Upper lobe of right lung (tissue), 1 donor: ENCODE measurements around the gene EIPR1. TPM values are rescaled to one million over a fixed set of nuclear protein-coding genes. Genes with fewer than 3 reads are reported as not detected.
A peak's percentile ranks its signal among the peaks of the same experiment; 100 is the strongest.

Source experiments
- ATAC-seq: fragments of 200-7000 bp; cut with Tn5 transposase; one replicate; pipeline ENCODE4 v1.9.1; 2020; ENCODE audit warnings: mild to moderate bottlenecking, moderate library complexity
- DNase-seq: peaks from one replicate; pipeline ENCODE4 v3.0.0-alpha.2; 2020
- H3K27ac ChIP-seq: fragments of 200-600 bp; one replicate; pipeline ENCODE4 v1.8.0; 2022
- H3K27me3 ChIP-seq: fragments of 200-600 bp; one replicate; pipeline ENCODE4 v1.8.0; 2022; ENCODE audit warnings: mild to moderate bottlenecking
- H3K36me3 ChIP-seq: fragments of 200-600 bp; one replicate; pipeline ENCODE4 v1.8.0; 2022
- H3K4me1 ChIP-seq: fragments of 200-600 bp; one replicate; pipeline ENCODE4 v1.8.0; 2022
- H3K4me3 ChIP-seq: fragments of 200-600 bp; one replicate; pipeline ENCODE4 v1.8.0; 2022; ENCODE audit warnings: mild to moderate bottlenecking
- H3K9me3 ChIP-seq: fragments of 200-600 bp; one replicate; pipeline ENCODE4 v1.8.0; 2022
- CTCF ChIP-seq: fragments of 200-600 bp; IDR thresholded peaks from one replicate; pipeline ENCODE4 v1.8.0; 2022; ENCODE audit warnings: antibody characterized with exemption
- intact Hi-C: fragments of 100-400 bp; cut with DNase I; formaldehyde crosslinking; loops from one replicate; pipeline ENCODE4 v1.11.0; 2022
- total RNA-seq: library from RNA; stranded (reverse); fragmentation: NEBNext Ultra II Directional; extraction: Animal tissue kit (Norgen Biotek cat#: 25700); gene quantifications from one replicate; pipeline ENCODE4 v1.2.1, GENCODE V29; 2021
- donor health status: DM: no; HTN: yes; CAD: no; lungs with severe emphysema.

Gene EIPR1
- total RNA-seq, 1 donor from 2014 or later, result 16.6 TPM

- H3K4me1 ChIP-seq, result no peaks in the 10 kb centered on the region
- no peaks in the 10 kb centered on the region for H3K36me3 ChIP-seq
- no peak for TF ChIP-seq CTCF
- ATAC-seq (peak; percentile 10), DNase-seq (no peak)
- H3K4me3 ChIP-seq, result no peak overlapping the region
- no peak overlapping the region for H3K27ac ChIP-seq
- no peaks in the 10 kb centered on the region for H3K27me3 ChIP-seq
- H3K9me3 ChIP-seq, result no peaks in the 10 kb centered on the region
- intact Hi-C loops, result no loop called here
Measured at GRCh38 chr2:3311601-3312000, 66.0 kb downstream of the EIPR1 start.

DNA sequence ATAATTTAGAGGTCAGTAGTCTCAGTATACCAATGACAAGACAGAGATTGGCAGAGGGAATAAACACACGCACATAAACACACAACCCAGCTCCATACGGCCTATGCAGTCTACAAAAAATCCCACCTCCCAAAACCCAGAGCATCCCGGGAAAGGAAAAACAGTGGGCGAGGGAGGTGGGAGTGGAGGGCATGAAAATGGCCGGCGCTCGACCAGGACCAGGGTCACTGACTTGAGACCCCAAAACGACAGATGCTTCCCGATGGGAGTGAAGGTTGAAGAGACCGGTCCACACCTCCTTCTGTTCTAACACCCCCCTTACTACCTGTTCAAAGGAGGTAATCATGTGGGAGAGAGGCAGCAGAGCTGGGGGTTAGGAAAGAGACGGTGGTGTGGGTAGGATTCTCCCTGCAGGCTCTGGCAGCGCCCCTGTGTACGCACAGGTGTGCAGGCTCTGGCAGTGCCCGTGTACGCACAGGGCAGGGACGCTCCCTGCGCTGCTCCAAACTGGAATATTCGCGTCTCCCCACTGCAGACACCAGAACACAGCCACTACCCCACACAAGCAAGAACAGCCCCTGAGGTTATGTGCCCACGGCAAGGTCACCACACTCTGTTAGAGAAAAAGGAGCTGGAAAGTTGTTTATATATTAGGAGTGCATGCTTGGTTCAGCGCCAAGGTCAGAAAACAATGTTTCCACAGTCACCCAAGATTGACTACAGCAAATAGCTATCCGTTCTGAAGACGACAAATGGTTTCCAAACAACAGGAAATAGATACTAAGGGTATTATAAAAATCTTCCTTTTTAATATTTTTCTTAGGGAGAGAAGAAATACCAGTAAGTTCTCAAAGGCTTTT lies 67.9 kb downstream of the EIPR1 start:
- Histone ChIP-seq H3K27me3 (no peaks in the 10 kb centered on the region), H3K27ac (no peak overlapping the region), H3K36me3 (no peaks in the 10 kb centered on the region), H3K4me1 (no peaks in the 10 kb centered on the region), H3K9me3 (no peaks in the 10 kb centered on the region), H3K4me3 (no peak overlapping the region)
- intact Hi-C loops, result no loop called here
- ATAC-seq (no peak), DNase-seq (no peak)
- TF ChIP-seq CTCF, result no peak

GRCh38 chr2:3307901-3308300 lies 69.7 kb downstream of the EIPR1 start:
- no peak overlapping the region for H3K4me3 ChIP-seq
- DNase-seq (no peak), ATAC-seq (no peak)
- H3K27me3 ChIP-seq, result no peaks in the 10 kb centered on the region
- no peak for TF ChIP-seq CTCF
- intact Hi-C loops, result no loop called here
- no peaks in the 10 kb centered on the region for H3K4me1 ChIP-seq
- H3K36me3 ChIP-seq, result no peaks in the 10 kb centered on the region
- no peaks in the 10 kb centered on the region for H3K9me3 ChIP-seq
- no peak overlapping the region for H3K27ac ChIP-seq

DNA sequence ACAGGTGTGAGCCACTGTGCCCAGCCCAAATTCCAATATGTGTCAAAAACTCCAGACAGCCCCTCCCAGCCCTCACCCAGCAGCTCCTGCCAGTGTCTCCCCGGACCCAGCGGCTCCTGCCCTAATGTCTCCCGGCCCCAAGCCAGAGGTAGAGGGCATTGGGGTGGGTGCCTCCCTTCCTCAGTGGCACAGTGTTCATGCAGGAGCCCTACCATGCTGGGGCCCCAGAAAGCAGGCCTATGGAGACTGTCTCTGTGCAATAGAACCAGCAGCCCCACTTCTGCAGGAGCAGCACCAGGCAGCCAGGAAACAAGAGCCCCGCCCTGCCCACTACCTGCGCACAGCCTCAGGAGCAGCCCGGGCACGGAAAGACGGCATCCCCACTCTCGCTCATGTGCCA lies 70.4 kb downstream of the EIPR1 start:
- intact Hi-C loops, result no loop called here
- no peaks in the 10 kb centered on the region for H3K27me3 ChIP-seq
- H3K4me3 ChIP-seq, result no peak overlapping the region
- no peaks in the 10 kb centered on the region for H3K36me3 ChIP-seq
- ATAC-seq (no peak), DNase-seq (no peak)
- H3K9me3 ChIP-seq, result no peaks in the 10 kb centered on the region
- TF ChIP-seq CTCF, result no peak
- no peaks in the 10 kb centered on the region for H3K4me1 ChIP-seq
- no peak overlapping the region for H3K27ac ChIP-seq

GRCh38 chr2:3305952-3306351 lies 71.7 kb downstream of the EIPR1 start:
- ATAC-seq (peak; percentile 32), DNase-seq (no peak)
- Histone ChIP-seq H3K4me3 (no peak overlapping the region), H3K4me1 (no peaks in the 10 kb centered on the region), H3K27me3 (no peaks in the 10 kb centered on the region), H3K36me3 (no peaks in the 10 kb centered on the region), H3K9me3 (no peaks in the 10 kb centered on the region), H3K27ac (no peak overlapping the region)
- intact Hi-C loops, result no loop called here
- no peak for TF ChIP-seq CTCF

DNA sequence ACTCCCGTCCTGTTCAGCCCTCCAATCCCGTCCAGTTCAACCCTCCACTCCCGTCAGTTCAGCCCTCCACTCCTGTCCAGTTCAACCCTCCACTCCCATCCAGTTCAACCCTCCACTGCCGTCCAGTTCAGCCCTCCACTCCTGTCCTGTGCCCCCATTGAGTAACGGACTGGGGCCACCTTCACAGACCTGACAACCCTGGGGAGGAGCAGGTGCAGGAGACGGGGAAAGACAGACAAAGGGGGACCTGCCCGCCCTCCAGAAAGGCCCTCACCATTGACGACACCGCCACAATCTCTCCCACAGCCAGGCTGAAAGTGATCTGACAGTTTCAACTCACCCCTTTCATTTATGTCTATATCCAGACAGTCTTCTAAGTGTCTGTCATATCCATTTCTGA lies 72.2 kb downstream of the EIPR1 start:
- Histone ChIP-seq H3K27ac (no peak overlapping the region), H3K27me3 (no peaks in the 10 kb centered on the region), H3K4me3 (no peak overlapping the region), H3K36me3 (no peaks in the 10 kb centered on the region), H3K4me1 (no peaks in the 10 kb centered on the region), H3K9me3 (no peaks in the 10 kb centered on the region)
- ATAC-seq (no peak), DNase-seq (no peak)
- intact Hi-C loops, result no loop called here
- TF ChIP-seq CTCF, result no peak
